Activated CD8-positive, alpha-beta memory T cell treated with anti-CD3 and anti-CD28 coated beads, Interleukin-2, amount 50 U/mL, for 4 hours (primary cell): ENCODE data around the gene HS3ST1.
"Not testable (repeated sequence)": the region's sequence is repeated elsewhere in the genome, so short reads cannot be mapped to it uniquely, and the experiment has no call there.

Experiments
- DNase-seq: peaks from one replicate; pipeline ENCODE4 v3.0.0-alpha.2; 2020

Gene HS3ST1

DNA sequence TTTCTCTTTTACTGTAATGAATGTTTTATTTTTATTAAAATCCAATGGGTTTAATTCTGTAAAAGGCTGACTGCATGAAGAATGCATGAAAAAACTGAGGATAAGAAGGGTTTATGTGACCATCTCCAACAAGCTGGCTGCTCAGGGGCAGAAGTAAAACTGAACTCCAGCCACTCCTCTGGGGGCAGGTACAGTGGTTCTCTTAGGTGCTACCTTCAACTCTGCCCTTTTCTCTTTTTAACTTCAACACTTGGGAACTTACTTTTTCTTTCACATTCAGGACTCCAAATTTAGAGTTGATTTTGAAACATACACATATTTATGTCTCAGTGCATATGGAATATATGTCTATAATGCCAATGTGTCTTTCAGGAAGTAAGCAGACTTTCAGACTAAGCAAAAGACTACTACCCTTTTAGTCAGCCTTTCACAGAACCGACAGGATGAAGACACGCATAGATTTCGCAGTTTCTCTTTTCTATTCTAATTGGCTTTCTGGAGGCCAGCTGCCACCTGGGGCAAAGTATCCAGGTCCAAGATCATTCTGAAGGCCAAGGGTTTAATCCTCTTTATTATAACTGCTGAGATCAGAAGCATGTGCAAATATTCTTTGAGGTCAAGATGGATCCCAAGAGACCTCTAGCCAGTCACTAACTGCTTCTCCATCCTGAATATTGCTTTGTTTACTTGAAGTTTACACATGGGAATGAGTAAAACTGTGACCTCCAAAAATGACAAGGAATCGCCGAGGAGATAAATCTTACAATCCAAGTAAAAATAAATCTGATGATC lies 30.7 kb downstream of the HS3ST1 start:
- no peak for DNase-seq

DNA sequence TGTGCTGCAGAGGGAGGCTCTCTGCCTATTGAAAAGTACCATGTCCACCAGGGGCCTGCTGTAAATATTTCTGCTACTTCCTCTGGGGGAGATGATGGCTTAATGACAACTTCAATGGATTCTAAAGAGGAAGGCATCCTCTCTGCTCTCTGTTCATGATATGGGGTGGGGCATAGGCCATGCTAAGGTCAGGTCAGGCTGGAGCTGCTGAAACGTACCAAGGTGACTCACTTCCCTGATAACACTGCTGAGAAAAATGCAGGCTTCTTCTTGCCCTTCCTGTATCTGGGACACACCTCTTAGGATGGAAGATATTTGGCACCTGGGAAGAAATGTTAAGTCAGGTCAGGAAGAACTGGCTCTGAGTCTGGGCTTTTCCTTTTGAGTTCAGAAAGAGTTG lies 31.5 kb downstream of the HS3ST1 start:
- no peak for DNase-seq

DNA sequence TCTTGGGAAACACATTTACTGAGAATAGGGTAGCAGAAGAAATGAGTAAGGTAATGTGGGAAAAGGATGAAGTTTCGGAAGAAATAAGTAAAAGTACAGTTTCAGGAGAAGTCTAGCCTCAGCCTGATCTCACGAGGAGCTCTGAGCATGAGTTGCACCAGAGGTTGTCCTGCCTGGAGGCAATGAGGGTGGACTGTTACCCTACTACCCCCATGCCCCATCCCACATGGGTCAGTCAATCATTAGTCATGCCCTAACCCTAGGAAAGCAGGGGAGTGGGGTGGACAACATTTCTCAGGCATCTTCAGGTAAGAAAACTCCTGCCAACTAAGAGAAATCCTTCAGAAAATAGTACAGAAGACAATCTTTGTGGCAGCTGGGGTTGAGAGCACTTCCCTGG lies 35.1 kb downstream of the HS3ST1 start:
- DNase-seq, result no peak

DNA sequence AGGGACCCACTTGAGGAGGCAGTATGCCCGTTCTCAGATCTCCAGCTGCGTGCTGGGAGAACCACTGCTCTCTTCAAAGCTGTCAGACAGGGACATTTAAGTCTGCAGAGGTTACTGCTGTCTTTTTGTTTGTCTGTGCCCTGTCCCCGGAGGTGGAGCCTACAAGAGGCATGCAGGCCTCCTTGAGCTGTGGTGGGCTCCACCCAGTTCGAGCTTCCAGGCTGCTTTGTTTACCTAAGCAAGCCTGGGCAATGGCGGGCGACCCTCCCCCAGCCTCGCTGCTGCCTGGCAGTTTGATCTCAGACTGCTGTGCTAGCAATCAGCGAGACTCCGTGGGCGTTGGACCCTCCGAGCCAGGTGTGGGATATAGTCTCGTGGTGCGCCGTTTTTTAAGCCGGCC lies 44.6 kb downstream of the HS3ST1 start:
- not testable (repeated sequence) for DNase-seq

DNA sequence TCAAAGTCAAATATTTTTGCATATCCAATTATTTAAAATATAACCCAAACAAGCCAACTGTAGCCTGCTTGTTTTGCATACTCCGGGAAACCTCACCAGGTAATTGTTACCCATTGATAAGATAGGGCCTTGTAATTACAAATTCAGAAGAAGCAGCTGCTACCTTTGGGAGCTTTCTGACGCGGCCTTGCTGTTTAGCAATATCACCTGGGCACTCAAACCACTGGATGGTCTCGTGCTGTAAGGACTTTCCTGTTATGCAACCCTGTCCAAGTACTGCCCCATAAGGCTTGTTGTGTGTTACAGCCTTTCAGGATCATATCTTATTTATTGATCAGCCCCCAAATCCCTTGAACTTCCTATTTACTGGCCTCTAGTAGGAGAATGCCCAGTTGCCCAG lies 52.1 kb downstream of the HS3ST1 start:
- no peak for DNase-seq

DNA sequence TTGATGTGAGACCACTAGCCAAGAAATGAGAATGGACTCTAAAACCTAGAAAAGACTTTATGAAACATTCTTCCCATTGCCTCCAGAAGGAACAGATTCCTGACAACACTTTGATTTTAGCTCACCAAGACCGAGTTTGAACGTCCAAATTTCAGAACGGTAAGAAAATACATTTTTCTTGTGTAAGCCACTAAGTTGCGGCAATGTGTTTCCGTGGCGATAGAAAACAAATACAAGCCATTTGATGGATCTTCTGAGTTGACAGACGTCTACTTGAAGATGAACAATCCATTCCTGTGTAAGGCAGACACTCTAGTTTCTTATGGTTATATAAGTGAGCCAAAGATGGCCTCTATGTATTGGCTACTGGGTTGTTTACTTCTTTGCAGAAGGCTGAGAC lies 52.5 kb downstream of the HS3ST1 start:
- DNase-seq, result no peak

DNA sequence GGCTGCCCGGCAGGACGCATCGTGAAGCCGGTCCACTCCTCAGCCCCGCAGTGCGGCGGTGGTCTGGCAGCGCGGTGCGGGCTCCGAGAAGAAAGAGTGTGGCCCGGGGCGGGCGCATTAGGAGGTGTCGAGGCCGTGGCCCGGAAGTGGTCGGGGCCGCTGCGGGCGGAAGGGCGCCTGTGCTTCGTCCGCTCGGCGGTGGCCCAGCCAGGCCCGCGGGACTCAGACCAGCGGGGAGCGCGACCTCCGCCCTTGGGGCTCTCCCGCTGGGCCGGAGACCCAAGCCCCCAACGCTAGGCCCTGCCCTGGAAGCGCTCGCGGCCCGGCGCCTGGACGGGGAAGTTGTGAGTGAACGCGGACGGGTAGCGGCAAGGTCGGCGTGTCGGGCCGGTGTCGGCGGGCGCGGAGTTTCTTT lies 60.0 kb downstream of the HS3ST1 start:
- no peak for DNase-seq

DNA sequence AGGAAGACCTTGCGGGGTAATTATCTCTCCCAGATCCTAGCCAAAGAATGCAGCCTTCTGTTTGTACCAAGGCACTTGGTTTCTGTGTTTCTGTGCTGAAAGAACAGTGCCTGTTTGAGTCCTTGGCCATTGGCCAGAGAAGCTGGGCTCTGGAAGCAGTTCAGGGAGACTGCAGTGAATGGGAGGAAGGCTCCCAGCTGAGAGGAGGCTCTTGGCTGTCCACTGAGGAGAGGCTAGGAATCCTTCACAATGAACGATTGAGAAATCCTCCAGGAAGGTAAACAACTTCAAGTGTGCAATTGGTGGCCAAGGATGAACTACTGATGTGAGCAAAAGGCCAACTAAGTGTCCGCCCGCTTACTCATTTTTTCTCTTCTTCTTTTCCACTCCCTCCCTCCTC lies 61.3 kb downstream of the HS3ST1 start:
- no peak for DNase-seq

DNA sequence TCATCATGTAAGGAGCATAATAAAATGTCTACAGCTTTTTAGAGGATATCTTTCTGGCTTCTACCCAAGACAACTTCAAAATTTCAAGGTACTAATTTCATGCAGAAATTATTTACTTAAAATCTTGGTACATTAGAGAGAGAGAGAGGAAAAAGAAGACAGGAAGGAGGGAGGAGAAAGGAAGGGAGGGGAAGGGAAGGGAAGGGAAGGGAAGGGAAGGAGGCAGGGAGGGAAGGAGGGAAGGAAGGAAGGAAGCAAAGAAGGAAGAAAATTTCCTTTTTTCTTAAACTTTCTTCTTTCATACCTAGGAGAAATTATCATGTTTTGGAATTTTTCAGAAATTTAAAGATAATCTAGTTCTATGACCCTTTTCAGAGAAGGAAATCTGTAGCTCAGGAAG lies 61.8 kb downstream of the HS3ST1 start:
- no peak for DNase-seq

DNA sequence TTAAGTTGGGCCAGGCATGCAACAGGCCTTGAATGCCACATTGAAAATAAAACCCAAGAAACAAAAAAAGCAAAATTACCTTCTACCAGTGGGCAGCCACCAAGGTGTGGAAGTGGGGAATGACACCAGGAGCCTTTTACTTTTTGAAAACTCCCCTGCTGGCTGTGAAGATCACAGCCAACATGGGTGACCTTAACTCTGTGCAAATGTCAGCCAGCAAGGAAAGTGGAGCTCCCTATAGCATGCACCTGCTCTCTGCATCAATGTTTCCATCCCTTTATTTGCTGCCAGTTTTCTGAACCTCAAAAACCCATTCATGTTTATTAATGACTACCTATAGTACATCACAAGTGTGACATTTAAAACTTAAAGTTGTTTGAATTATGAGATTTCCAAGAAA lies 63.7 kb downstream of the HS3ST1 start:
- DNase-seq, result no peak

DNA sequence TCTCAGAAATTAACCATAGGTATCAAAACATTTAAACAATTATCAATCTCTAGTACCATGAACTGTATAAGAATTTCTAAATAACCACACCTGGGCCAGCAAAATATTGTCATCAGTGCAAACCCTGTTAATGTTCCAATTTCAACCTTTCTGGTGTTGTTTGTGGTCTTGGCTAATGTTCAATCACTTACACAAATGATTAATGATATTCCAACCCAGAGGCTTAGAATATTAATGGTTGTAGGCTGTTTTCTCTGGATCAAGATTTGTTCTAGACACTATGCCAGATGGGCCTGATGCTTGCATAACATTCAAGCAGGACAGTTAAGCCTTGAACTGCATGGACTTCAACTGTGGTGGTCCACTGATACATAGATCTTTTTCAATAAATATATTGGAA lies 69.1 kb downstream of the HS3ST1 start:
- DNase-seq, result no peak

DNA sequence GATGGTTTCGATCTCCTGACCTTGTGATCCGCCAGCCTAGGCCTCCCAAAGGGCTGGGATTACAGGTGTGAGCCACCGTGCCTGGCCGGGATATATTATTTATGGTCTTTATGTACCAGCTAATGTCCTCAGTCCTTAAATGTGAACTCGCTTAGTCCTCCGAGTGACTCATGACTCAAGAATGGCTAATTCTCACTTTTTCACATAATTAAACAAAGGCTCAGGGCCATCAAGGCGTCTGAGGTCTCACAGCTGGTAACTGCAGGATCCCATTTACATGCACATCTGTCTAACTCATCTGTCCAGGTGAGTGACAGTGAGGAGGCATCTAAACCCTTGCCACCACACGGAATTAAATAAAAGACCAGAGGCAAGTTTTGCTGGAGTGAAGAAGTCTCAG lies 73.5 kb downstream of the HS3ST1 start:
- DNase-seq, result no peak

DNA sequence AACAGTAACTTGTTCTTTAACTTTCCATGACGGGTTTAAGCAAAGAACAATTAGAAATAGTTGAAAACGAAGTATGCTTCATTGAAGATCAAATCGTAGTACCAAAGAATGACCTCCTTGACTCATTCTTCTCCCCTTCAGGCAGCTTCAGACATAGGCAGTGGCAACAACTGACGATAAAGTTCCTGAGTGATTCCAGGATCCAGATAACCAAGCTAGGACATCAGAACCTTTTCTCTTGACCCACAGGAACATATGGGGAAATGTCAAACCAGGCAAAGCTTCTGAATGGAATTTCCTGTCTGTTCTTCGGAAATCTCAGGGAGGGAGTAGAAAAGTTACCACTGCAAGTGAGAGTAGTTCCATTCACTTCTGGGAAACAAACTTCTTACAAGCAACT lies 74.2 kb downstream of the HS3ST1 start:
- DNase-seq, result no peak

DNA sequence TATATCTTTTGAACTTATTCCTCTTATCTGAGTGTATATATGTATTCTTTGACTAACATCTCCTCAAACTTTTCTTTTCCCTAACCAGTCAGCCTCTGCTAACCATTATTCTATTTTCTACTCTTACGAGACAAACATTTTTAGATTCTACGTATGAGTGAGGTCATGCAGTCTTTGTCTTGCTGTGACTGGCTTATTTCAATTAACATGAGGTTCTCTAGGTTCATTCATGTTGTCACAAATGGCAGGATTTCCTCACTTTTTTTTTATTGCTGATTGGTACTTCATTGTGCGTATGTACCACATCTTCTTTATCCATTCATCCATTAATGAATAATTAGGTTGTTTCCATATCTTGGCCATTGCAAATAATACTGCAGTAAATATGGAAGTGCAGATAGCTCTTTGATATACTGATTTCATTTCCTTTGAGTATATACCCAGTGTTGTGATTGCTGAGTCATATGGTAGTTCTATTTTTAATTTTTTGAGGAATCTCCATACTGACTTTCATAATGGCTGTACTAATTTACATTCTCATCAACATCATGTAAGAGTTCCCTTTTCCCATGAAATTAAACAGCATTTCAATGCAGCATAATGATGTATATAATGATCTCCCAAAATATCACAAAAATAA lies 80.1 kb downstream of the HS3ST1 start:
- no peak for DNase-seq

DNA sequence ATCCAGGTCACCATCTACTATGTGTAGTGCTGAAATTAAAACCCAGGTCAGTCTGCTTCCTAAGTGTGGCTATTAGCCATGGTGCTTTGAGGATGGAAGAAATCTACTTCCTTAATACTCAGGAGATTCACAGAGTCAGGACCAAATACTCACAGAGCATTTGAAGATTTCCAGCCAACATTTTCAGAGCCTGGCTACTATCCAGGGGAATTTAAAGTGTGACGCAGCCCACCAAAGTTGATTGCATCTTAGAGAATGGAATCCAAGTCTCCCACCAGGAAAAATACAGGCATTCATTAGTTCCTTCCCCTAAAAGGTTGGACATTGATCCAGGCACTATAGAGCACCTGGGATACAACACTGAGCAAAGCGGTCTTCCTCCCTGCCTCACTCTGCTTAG lies 83.8 kb downstream of the HS3ST1 start:
- DNase-seq, result no peak

DNA sequence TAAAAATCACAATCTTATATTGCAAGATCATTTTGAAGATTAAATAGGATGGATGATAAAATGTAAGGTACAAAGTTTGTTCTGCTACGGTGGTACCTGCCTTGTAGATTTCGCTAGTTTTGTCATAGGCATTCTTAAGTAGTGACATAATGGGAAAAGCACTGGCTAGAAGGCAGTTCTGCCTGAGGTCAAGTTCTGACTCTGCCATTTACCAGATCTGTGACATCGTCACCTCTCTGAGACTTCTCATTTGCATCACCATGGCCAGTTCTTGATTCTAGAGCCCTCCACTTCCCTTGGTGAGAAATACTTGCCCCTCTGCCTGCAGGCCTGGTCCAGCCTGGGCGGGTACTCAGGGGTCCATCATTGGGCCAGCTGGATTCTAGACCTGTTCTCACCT lies 85.2 kb downstream of the HS3ST1 start:
- DNase-seq, result no peak
